ENCODE results near the gene CHN1.
A peak's percentile ranks its signal among the peaks of the same experiment; 100 is the strongest.

The CHN1 gene

DNA sequence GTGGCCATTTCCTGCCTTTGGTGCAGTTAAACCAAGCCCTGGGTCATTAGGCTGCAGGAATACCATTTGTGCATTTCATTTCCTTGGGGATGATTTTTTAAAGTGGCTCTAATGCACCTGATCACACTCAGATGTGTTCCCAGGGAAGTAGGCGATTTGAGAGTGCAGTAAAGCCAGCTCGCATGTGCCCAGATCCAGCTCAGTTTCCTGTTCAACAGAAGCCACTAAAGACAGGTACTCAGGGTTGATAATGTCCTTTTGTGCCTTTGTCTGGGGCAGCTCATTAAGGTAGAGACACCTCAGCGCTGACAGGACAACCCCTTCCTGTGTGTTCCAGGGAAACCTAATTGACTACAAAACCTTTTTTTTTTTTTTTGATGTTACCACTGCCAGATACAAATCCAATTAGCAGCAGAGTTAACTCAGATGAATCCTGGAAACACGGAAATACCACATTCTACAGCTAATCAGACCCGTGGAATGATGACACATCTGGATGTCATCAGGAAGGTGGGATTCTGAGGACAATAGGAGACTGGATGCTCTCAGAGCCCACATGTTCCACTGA is 225.7 kb downstream of the CHN1 start:
- H3K36me3 ChIP-seq (replicated peaks), result no peaks in the 10 kb centered on the region
- H3K27ac ChIP-seq, result peak overlapping the region; percentile 24
- DNase-seq, result no peak
- TF ChIP-seq, protein P1, sequence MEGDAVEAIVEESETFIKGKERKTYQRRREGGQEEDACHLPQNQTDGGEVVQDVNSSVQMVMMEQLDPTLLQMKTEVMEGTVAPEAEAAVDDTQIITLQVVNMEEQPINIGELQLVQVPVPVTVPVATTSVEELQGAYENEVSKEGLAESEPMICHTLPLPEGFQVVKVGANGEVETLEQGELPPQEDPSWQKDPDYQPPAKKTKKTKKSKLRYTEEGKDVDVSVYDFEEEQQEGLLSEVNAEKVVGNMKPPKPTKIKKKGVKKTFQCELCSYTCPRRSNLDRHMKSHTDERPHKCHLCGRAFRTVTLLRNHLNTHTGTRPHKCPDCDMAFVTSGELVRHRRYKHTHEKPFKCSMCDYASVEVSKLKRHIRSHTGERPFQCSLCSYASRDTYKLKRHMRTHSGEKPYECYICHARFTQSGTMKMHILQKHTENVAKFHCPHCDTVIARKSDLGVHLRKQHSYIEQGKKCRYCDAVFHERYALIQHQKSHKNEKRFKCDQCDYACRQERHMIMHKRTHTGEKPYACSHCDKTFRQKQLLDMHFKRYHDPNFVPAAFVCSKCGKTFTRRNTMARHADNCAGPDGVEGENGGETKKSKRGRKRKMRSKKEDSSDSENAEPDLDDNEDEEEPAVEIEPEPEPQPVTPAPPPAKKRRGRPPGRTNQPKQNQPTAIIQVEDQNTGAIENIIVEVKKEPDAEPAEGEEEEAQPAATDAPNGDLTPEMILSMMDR (IDR thresholded peaks at IDR 0.05; ENCODE audit: low read depth, low read length, missing control alignments), result no peak
- no peaks in the 10 kb centered on the region for H3K27me3 ChIP-seq (replicated peaks)
- in situ Hi-C loops (cut with HindIII; ENCODE audit: low pct_ligation_motif_present, low sequenced_read_pairs), result loop anchor here (10.0 kb wide), 1 partner anchor 205 kb away; no protein-coding TSS in a partner anchor
- no peak overlapping the region for H3K4me3 ChIP-seq (ENCODE audit: low read depth, low read length)

DNA sequence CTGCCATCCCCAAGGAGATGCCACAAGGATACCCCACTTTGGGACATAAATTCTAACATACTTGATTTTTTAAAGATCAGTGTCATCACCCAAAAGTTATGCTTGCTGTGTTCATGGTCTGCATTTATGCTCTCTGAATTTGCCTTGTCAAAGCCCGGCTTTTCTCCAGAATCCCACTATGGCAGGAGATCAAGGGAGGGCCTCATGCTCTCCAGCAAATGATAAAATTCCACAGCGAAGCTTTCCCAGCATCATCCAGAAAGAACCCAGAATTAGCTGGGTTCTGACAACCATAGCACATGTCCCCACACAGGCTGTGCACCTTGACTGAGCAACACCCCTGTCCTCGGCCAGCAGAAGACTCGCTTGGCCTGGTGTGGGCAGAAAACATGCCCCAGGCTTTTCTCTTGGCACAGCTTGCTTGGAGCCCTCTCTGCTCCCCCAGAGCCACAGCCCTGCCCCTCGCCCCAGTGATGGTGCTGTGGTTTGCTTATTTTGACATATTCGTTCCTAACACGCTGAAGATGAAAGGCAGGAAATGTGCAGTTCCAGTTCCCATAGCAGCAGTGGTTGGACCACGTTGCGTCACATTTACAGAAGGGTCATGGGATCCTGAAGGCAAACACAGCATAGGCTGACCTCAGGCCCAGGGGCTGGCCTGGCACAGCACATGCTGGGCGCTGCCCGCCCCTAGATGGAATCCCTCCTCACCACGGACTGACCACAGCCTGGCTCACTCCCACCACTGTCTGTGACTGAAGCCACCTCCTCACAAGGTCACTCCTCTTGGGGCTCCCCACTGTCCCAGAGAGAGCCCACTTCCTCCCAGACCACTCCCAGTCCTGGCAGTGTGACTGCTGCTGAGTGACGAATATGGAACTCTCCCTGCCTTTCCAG is 226.8 kb downstream of the CHN1 start:
- TF ChIP-seq, protein P1 (IDR thresholded peaks at IDR 0.05; ENCODE audit: low read depth, low read length, missing control alignments), result no peak
- Histone ChIP-seq H3K4me3 (ENCODE audit: low read depth, low read length) (no peak overlapping the region), H3K27ac (peak overlapping the region; percentile 77), H3K36me3 (replicated peaks) (no peaks in the 10 kb centered on the region), H3K27me3 (replicated peaks) (no peaks in the 10 kb centered on the region)
- DNase-seq, result peak; percentile 93
- in situ Hi-C loops (cut with HindIII; ENCODE audit: low pct_ligation_motif_present, low sequenced_read_pairs), result loop anchor here (10.0 kb wide), 1 partner anchor 206 kb away; no protein-coding TSS in a partner anchor

DNA sequence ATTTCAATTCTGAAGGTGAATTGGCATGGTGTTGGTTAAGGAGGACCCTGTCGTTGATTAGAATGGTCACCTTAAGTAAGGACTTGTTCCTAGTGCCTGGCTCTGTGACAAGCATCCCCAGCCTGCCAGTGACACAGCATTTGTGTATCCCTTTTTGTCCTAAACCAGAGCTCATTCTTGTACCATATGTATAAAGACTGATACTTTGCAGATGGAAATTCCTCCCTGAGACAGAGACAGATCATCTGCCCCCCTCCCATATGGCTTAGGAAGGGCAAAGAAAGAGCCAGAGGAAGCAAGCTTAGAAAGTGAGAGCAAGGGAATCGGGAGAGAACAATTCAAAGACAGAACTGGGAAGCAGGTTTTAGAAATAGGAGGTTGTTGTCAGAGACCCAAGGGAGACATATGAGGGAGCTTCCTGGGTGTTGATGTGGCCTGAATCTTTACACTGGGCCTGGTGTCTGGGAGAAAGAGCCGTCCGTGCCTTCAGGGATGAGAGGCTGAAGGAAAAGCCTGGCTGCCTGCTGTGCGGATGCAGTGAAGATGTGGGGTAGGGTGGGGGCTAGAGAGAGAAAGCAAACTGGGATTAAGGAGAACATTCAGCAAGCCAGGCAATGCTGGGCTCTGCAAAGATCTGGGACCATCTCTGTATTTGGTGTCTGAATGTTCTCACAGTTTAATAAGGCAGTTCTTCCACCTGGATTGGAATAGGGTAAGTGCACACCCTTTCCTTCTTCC is 227.7 kb downstream of the CHN1 start:
- peak overlapping the region; percentile 77 for H3K27ac ChIP-seq
- in situ Hi-C loops (cut with HindIII; ENCODE audit: low pct_ligation_motif_present, low sequenced_read_pairs), result loop anchor here (10.0 kb wide), 1 partner anchor 207 kb away; no protein-coding TSS in a partner anchor

DNA sequence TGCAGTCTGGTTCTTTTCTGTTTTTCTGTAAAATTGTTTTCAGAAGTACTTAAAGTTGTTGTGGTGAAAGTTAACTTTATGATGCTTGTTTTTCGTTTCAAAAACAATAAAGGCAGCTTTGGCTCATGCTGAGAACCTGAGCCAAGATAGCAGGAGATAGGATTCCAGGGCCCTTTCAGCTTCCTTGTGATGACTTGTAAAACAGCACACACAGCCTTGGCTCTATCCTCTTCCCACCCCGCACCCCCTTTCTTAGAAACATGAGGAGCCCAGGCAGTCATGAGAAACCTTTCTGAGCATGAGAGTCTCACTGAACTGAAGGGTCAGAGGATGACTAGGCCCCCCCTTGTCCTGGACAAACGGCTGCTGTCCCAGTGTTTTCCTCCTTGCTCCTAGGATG is 228.5 kb downstream of the CHN1 start:
- in situ Hi-C loops (cut with HindIII; ENCODE audit: low pct_ligation_motif_present, low sequenced_read_pairs), result loop anchor here (10.0 kb wide), 1 partner anchor 208 kb away; no protein-coding TSS in a partner anchor
- no peak for DNase-seq
- Histone ChIP-seq H3K36me3 (replicated peaks) (no peaks in the 10 kb centered on the region), H3K27me3 (replicated peaks) (no peaks in the 10 kb centered on the region), H3K27ac (no peak overlapping the region), H3K4me3 (ENCODE audit: low read depth, low read length) (no peak overlapping the region)
- TF ChIP-seq, protein P1 (IDR thresholded peaks at IDR 0.05; ENCODE audit: low read depth, low read length, missing control alignments), result no peak

More for the DNA sequence above, 227.7 kb downstream of the CHN1 start:
- no peaks in the 10 kb centered on the region for H3K27me3 ChIP-seq (replicated peaks)
- TF ChIP-seq, protein P1 (IDR thresholded peaks at IDR 0.05; ENCODE audit: low read depth, low read length, missing control alignments), result no peak
- H3K4me3 ChIP-seq (ENCODE audit: low read depth, low read length), result no peak overlapping the region
- DNase-seq, result no peak
- no peaks in the 10 kb centered on the region for H3K36me3 ChIP-seq (replicated peaks)

DNA sequence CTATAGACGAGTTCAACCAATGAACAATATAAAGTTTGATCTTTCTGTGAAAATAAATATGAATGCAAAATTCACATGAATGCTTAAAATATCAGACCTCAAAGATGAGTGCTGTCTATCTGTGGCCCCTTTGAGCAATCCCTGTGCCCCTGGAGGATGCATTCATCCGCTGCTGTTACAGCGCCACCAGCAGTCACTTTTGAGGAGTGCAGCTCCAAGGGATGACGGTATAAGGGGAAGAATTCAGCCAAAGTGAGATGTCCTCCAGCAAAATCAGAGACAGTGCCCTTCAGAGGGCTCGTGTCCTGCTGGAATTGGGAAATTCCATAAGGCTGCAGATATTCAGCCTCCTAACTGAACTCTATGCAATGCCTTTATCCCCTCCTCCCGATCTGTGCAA is 229.0 kb downstream of the CHN1 start:
- in situ Hi-C loops (cut with HindIII; ENCODE audit: low pct_ligation_motif_present, low sequenced_read_pairs), result loop anchor here (10.0 kb wide), 1 partner anchor 209 kb away; no protein-coding TSS in a partner anchor
- Histone ChIP-seq H3K27me3 (replicated peaks) (no peaks in the 10 kb centered on the region), H3K27ac (no peak overlapping the region), H3K4me3 (ENCODE audit: low read depth, low read length) (no peak overlapping the region), H3K36me3 (replicated peaks) (no peaks in the 10 kb centered on the region)
- DNase-seq, result no peak
- TF ChIP-seq, protein P1 (IDR thresholded peaks at IDR 0.05; ENCODE audit: low read depth, low read length, missing control alignments), result peak; percentile 68

All from brain microvascular endothelial cell (primary cell).